OCI-LY7 (cell line): ENCODE results near the gene OR4D5. TPM values are rescaled to one million over a fixed set of nuclear protein-coding genes. Genes with fewer than 3 reads are reported as not detected.

Experiments used
- BruUV-seq: library from RNA; stranded (reverse); fragments of 400-500 nt; replicated peaks from 2 replicates; lab custom pipeline; 2021; lab: Mats Ljungman, UMichigan
- CTCF ChIA-PET: fragments of 300-600 bp; sonication (Branson Sonifier 250); formaldehyde crosslinking; loops from one replicate; lab custom pipeline; 2022; ENCODE audit warnings: antibody characterized with exemption; ENCODE audit not compliant: unreplicated experiment; lab: Charles Lee
- POLR2A ChIA-PET: fragments of 300-600 bp; sonication (Branson Sonifier 250); formaldehyde crosslinking; loops from one replicate; lab custom pipeline; 2022; ENCODE audit warnings: antibody characterized with exemption; lab: Charles Lee
- DNase-seq: peaks from one replicate; pipeline ENCODE4 v3.0.0-alpha.2; 2015; ENCODE audit warnings: low spot score
- H2AFZ ChIP-seq: fragments of 200-600 bp; sonication (generic), shearing (Covaris generic); 2 replicates; pipeline ENCODE4 v1.6.1; 2014; ENCODE audit warnings: mild to moderate bottlenecking, antibody characterized with exemption, low read length, moderate library complexity
- H3K27ac ChIP-seq: fragments of 200-600 bp; sonication (generic); 2 replicates; pipeline ENCODE4 v1.5.1; 2014; ENCODE audit warnings: mixed run types, low read depth, mild to moderate bottlenecking, moderate library complexity, low read length, inconsistent platforms; ENCODE audit not compliant: poor library complexity, severe bottlenecking
- H3K36me3 ChIP-seq: fragments of 200-600 bp; sonication (generic); 2 replicates; pipeline ENCODE4 v1.6.1; 2014; ENCODE audit warnings: mild to moderate bottlenecking, antibody characterized with exemption, low read length, moderate library complexity, mixed read lengths; ENCODE audit not compliant: insufficient read depth
- H3K4me1 ChIP-seq: fragments of 200-600 bp; sonication (generic); 2 replicates; pipeline ENCODE4 v1.5.1; 2014; ENCODE audit warnings: mild to moderate bottlenecking, low read length; ENCODE audit not compliant: insufficient read depth, poor library complexity, severe bottlenecking
- H3K4me2 ChIP-seq: fragments of 200-600 bp; sonication (generic); 2 replicates; pipeline ENCODE4 v1.6.1; 2014; ENCODE audit warnings: mild to moderate bottlenecking, low read length
- H3K4me3 ChIP-seq: fragments of 200-600 bp; sonication (generic); 2 replicates; pipeline ENCODE4 v1.5.1; 2014; ENCODE audit warnings: mild to moderate bottlenecking, low read depth, low read length; ENCODE audit not compliant: poor library complexity, severe bottlenecking
- H3K79me2 ChIP-seq: fragments of 200-600 bp; sonication (generic); 2 replicates; pipeline ENCODE4 v1.6.1; 2016; ENCODE audit warnings: low read depth, mild to moderate bottlenecking, low read length, moderate library complexity, mixed read lengths; ENCODE audit not compliant: insufficient read depth
- H3K9me2 ChIP-seq: fragments of 200-600 bp; sonication (generic); 2 replicates; pipeline ENCODE4 v1.6.1; 2016; ENCODE audit warnings: mild to moderate bottlenecking, low read length, mixed read lengths; ENCODE audit not compliant: insufficient read depth
- H3K9me3 ChIP-seq: fragments of 200-600 bp; sonication (generic); 2 replicates; pipeline ENCODE4 v1.6.1; 2014; ENCODE audit warnings: mild to moderate bottlenecking, mixed run types, low read length, mixed read lengths
- H4K20me1 ChIP-seq: fragments of 200-600 bp; sonication (generic); 2 replicates; pipeline ENCODE4 v1.6.1; 2014; ENCODE audit warnings: mild to moderate bottlenecking, antibody characterized with exemption, low read length, moderate library complexity, mixed read lengths; ENCODE audit not compliant: insufficient read depth
- CTCF ChIP-seq: fragments of 200-600 bp; sonication (generic); conservative IDR thresholded peaks from 2 replicates; pipeline ENCODE4 v1.5.1; 2014; ENCODE audit warnings: mild to moderate bottlenecking, antibody characterized with exemption, low read length, moderate library complexity, mixed read lengths
- EZH2phosphoT487 ChIP-seq: fragments of 200-600 bp; sonication (generic); IDR thresholded peaks from 2 replicates; pipeline ENCODE4 v1.6.1; 2018; ENCODE audit warnings: low read depth, borderline replicate concordance, mild to moderate bottlenecking, mixed run types, antibody characterized with exemption, low read length, moderate library complexity, mixed read lengths
- intact Hi-C: fragments of 100-400 bp; cut with micrococcal nuclease; formaldehyde crosslinking; loops from one replicate; pipeline ENCODE4 v1.10.0; 2022; ENCODE audit not compliant: unreplicated experiment
- total RNA-seq, 2 experiments: library from RNA; depleted of rRNA in 1 of 2; stranded (reverse); fragments of >200 nt in 1 of 2; shearing (Covaris generic) in 1 of 2; gene quantifications; 2 replicates each; pipeline ENCODE4 v1.2.3, GENCODE V29; 2014 to 2022

The OR4D5 gene
- total RNA-seq, 2 experiments from 2014 or later, result not detected

- no peaks in the 10 kb centered on the region for H3K4me1 ChIP-seq
- no peaks in the 10 kb centered on the region for H3K79me2 ChIP-seq
- no peaks in the 10 kb centered on the region for H3K36me3 ChIP-seq
- no peaks in the 10 kb centered on the region for H3K9me2 ChIP-seq
- CTCF ChIA-PET, result no interaction called here
- no peaks in the 10 kb centered on the region for H3K9me3 ChIP-seq
- H2AFZ ChIP-seq, result no peak overlapping the region
- POLR2A ChIA-PET, result interaction anchor here (0.6 to 0.7 kb wide), 2 partner anchors 28 to 112 kb away, joined by 3 read pairs; no protein-coding TSS in a partner anchor
- BruUV-seq, result no TSS peak
- no peak for DNase-seq
- intact Hi-C loops, result no loop called here
- H3K4me3 ChIP-seq, result no peak overlapping the region
- TF ChIP-seq EZH2phosphoT487 (no peak), CTCF (no peak)
- no peak overlapping the region for H3K27ac ChIP-seq
- no peak overlapping the region for H3K4me2 ChIP-seq
- H4K20me1 ChIP-seq, result no peaks in the 10 kb centered on the region
Observed at GRCh38 chr11:123956752-123957151, 17.3 kb downstream of the OR4D5 start.

- intact Hi-C loops, result no loop called here
- no peak overlapping the region for H3K4me2 ChIP-seq
- H3K27ac ChIP-seq, result no peak overlapping the region
- H4K20me1 ChIP-seq, result no peaks in the 10 kb centered on the region
- H3K79me2 ChIP-seq, result no peaks in the 10 kb centered on the region
- no peak for TF ChIP-seq CTCF
- no peak for TF ChIP-seq EZH2phosphoT487
- no peak overlapping the region for H3K4me3 ChIP-seq
- no peaks in the 10 kb centered on the region for H3K4me1 ChIP-seq
- H3K36me3 ChIP-seq, result no peaks in the 10 kb centered on the region
- H2AFZ ChIP-seq, result no peak overlapping the region
- H3K9me2 ChIP-seq, result no peaks in the 10 kb centered on the region
- ChIA-PET CTCF (no interaction called here), POLR2A (interaction anchor here (0.8 kb wide), 1 partner anchor 24 kb away, joined by 3 read pairs; no protein-coding TSS in a partner anchor)
- no TSS peak for BruUV-seq
- no peak for DNase-seq
- no peaks in the 10 kb centered on the region for H3K9me3 ChIP-seq
Observed at GRCh38 chr11:123973816-123974215, 34.4 kb downstream of the OR4D5 start.

- Histone ChIP-seq H4K20me1 (no peaks in the 10 kb centered on the region), H2AFZ (no peak overlapping the region), H3K36me3 (no peaks in the 10 kb centered on the region), H3K9me3 (no peaks in the 10 kb centered on the region), H3K4me2 (no peak overlapping the region), H3K9me2 (no peaks in the 10 kb centered on the region), H3K4me3 (no peak overlapping the region), H3K4me1 (no peaks in the 10 kb centered on the region), H3K79me2 (no peaks in the 10 kb centered on the region), H3K27ac (no peak overlapping the region)
- BruUV-seq, result no TSS peak
- ChIA-PET CTCF (no interaction called here), POLR2A (no interaction called here)
- TF ChIP-seq EZH2phosphoT487, result no peak
- TF ChIP-seq CTCF, result no peak
- intact Hi-C loops, result no loop called here
- no peak for DNase-seq
Observed at GRCh38 chr11:123976770-123977560, 37.5 kb downstream of the OR4D5 start.
